ENCODE measurements around the gene BPIFB2.

BPIFB2 gene

DNA sequence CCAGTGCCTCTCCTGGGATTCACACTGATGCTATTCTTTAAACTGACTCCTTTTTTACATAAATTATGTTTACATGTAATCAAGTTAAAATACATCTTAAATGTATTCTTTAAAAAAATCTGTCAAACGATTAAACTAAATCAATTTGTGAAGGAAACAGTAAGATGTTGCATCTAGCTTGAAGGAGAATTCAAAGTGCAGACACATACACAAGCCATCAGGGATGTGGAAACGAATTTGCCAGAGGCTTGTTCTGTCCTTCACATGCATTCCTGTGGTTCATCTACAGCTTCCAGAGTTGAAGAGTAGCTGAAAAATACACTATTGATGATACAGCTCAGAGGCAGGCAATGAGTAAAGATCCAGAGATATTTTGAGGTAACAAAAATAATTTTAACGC is 38.9 kb downstream of the BPIFB2 start:
- no peak for TF ChIP-seq CTCF (IDR thresholded peaks at IDR 0.05; ENCODE audit: low read depth, low read length)

GRCh38 chr20:33051333-33051732 is 43.8 kb downstream of the BPIFB2 start:
- DNase-seq (ENCODE audit: extremely low read depth, low read depth): no peak
- TF ChIP-seq CTCF (IDR thresholded peaks at IDR 0.05; ENCODE audit: low read depth, low read length): no peak

More for the DNA sequence above, 38.9 kb downstream of the BPIFB2 start:
- no peak for DNase-seq (ENCODE audit: extremely low read depth, low read depth)

- no peak for DNase-seq (ENCODE audit: extremely low read depth, low read depth)
- TF ChIP-seq CTCF (IDR thresholded peaks at IDR 0.05; ENCODE audit: low read depth, low read length): no peak
These were observed 46.0 kb downstream of the BPIFB2 start, which contains the start of gene BPIFB3 for GRCh38 chr20:33053291-33054106. Gene BPIFB3, plus strand, starts transcription at chr20:33053903. Its CDS starts 1,533 bp downstream, at chr20:33055436.

DNA sequence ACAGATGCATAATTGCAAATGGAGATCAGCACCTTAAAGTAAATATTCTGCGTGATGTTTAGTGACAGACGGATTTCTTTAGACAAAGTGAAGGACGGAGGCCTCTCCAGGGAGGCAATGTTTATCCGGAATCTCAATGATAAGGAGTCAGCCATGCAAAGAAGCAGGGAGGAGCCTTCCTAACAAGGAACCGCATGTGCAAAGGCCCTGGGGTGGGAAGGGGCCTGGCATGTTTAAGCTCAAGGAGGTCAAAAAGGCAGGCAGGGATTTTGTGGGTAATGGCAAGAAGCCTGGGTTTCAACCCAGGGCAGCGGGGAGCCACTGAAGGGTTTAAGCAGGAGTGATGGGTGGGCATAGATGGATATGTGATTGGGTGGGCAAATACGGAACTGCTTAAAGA is 46.9 kb downstream of the BPIFB2 start:
- no peak for TF ChIP-seq CTCF (IDR thresholded peaks at IDR 0.05; ENCODE audit: low read depth, low read length)
- no peak for DNase-seq (ENCODE audit: extremely low read depth, low read depth)

- no peak for DNase-seq (ENCODE audit: extremely low read depth, low read depth)
- no peak for TF ChIP-seq CTCF (IDR thresholded peaks at IDR 0.05; ENCODE audit: low read depth, low read length)
These were observed 47.3 kb downstream of the BPIFB2 start for GRCh38 chr20:33054791-33055190.

DNA sequence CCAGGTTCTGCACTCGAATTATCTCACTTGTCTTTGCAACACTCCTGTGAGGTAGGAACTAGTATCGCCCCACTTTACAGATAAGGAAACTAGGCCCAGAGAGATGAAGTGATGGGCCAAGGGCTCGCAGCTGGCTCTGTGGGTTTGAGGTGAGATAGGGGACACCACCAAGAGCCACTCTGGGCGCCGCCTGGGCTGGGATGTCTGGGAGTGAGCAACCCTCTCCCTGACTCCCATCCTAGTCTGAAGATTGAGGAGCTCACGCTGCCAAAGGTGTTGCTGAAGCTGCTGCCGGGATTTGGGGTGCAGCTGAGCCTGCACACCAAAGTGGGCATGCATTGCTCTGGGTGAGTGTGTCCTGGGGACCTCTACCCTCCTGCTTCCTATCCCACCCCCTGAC is 51.6 kb downstream of the BPIFB2 start:
- DNase-seq (ENCODE audit: extremely low read depth, low read depth): no peak
- no peak for TF ChIP-seq CTCF (IDR thresholded peaks at IDR 0.05; ENCODE audit: low read depth, low read length)

DNA sequence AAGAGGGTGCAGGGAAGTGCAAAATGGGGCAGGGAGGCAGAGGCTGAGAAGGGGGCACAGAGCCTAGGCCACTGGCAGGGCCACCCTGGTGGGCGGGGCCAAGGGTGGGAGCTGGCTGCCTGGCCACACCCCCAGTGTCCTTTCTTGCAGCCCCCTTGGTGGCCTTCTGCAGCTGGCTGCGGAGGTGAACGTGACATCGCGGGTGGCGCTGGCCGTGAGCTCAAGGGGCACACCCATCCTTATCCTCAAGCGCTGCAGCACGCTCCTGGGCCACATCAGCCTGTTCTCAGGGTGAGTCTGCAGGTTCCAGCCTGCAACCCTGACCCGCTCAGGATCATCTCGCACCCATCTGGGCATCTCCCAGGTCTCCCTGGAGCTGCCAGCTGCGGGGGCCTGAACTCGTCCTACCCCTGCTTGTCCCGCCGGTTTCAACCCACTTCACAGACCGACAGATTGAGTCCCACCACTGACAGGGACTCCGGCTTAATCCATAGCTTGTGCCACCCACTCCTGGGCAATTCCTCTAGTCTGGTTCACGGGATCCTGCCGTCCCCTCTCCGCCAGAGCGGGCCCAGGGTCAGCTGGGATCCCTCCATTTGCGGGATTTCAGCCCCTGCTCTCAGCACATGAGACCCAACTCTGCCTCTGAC is 52.4 kb downstream of the BPIFB2 start:
- TF ChIP-seq CTCF (IDR thresholded peaks at IDR 0.05; ENCODE audit: low read depth, low read length): no peak
- DNase-seq (ENCODE audit: extremely low read depth, low read depth): no peak

Data from AG09319 (cell line).